Mesendoderm (in vitro differentiated cells): ENCODE measurements around the gene OR7G3. TPM values are rescaled to one million over a fixed set of nuclear protein-coding genes. Genes with fewer than 3 reads are reported as not detected.

ENCODE experiments used
- DNase-seq: peaks from one replicate; pipeline ENCODE4 v3.0.0; 2013
- H2AK5ac ChIP-seq: 2 replicates; pipeline ENCODE4 v1.6.1; 2013; ENCODE audit warnings: low read length, inconsistent platforms
- H2BK120ac ChIP-seq: 2 replicates; pipeline ENCODE4 v1.6.1; 2013; ENCODE audit warnings: low read depth, mild to moderate bottlenecking, low read length, moderate library complexity, mixed read lengths
- H2BK15ac ChIP-seq: replicated peaks from 2 replicates; pipeline ENCODE4 v1.6.1; 2013; ENCODE audit warnings: low read depth, mild to moderate bottlenecking, moderate library complexity
- H2BK5ac ChIP-seq: 2 replicates; pipeline ENCODE4 v1.6.1; 2013; ENCODE audit warnings: low read length, inconsistent platforms
- H3K18ac ChIP-seq: 2 replicates; pipeline ENCODE4 v1.6.1; 2013; ENCODE audit warnings: mild to moderate bottlenecking, low read length, mixed read lengths
- H3K23ac ChIP-seq: one replicate; pipeline ENCODE4 v1.6.1; 2013; ENCODE audit warnings: low read length
- H3K27ac ChIP-seq: 2 replicates; pipeline ENCODE4 v1.5.1; 2013; ENCODE audit warnings: low read depth, mild to moderate bottlenecking, inconsistent platforms, low read length, moderate library complexity
- H3K27me3 ChIP-seq: 2 replicates; pipeline ENCODE4 v1.6.1; 2013; ENCODE audit warnings: low read length, control low read depth, mild to moderate bottlenecking, inconsistent platforms; ENCODE audit not compliant: insufficient read depth, poor library complexity
- H3K36me3 ChIP-seq: 2 replicates; pipeline ENCODE4 v1.6.1; 2013; ENCODE audit warnings: low read length, inconsistent platforms; ENCODE audit not compliant: control insufficient read depth, insufficient read depth
- H3K4ac ChIP-seq: one replicate; pipeline ENCODE4 v1.6.1; 2013; ENCODE audit warnings: low read depth, mild to moderate bottlenecking, low read length, moderate library complexity
- H3K4me1 ChIP-seq: 2 replicates; pipeline ENCODE4 v1.6.1; 2013; ENCODE audit warnings: low read depth, low read length, inconsistent platforms; ENCODE audit not compliant: control insufficient read depth
- H3K4me2 ChIP-seq: 2 replicates; pipeline ENCODE4 v1.6.1; 2013; ENCODE audit warnings: low read length
- H3K4me3 ChIP-seq: 2 replicates; pipeline ENCODE4 v1.5.1; 2013; ENCODE audit warnings: mild to moderate bottlenecking, low read length
- H3K56ac ChIP-seq: one replicate; pipeline ENCODE4 v1.6.1; 2013; ENCODE audit warnings: low read length
- H3K79me1 ChIP-seq: 2 replicates; pipeline ENCODE4 v1.6.1; 2013; ENCODE audit warnings: low read length, inconsistent platforms
- H3K79me2 ChIP-seq: 2 replicates; pipeline ENCODE4 v1.6.1; 2013; ENCODE audit warnings: mild to moderate bottlenecking, low read length; ENCODE audit not compliant: control insufficient read depth, insufficient read depth
- H3K9ac ChIP-seq: 2 replicates; pipeline ENCODE4 v1.6.1; 2013; ENCODE audit warnings: low read length, inconsistent platforms
- H4K5ac ChIP-seq: one replicate; pipeline ENCODE4 v1.6.1; 2013; ENCODE audit warnings: low read length
- H4K8ac ChIP-seq: one replicate; pipeline ENCODE4 v1.6.1; 2013; ENCODE audit warnings: low read depth, mild to moderate bottlenecking, control low read depth, low read length, moderate library complexity
- WGBS: extraction: QIAGEN DNeasy Blood & Tissue Kit; methylation state at CpG from one replicate; pipeline ENCODE4 v1.1.7; 2013; ENCODE audit warnings: low lambda C conversion rate, missing lambda C conversion rate; ENCODE audit not compliant: insufficient coverage; ENCODE audit errors: extremely low coverage; 5-methylcytosine and 5-hydroxymethylcytosine counted together
- small RNA-seq: library from polyadenylated mRNA; stranded (forward); fragments of <200 nt; extraction: miRNeasy Mini kit (QIAGEN cat#:217004); gene quantifications from one replicate; pipeline ENCODE3, GENCODE V24; 2013; ENCODE audit not compliant: insufficient read depth

Gene OR7G3

DNA sequence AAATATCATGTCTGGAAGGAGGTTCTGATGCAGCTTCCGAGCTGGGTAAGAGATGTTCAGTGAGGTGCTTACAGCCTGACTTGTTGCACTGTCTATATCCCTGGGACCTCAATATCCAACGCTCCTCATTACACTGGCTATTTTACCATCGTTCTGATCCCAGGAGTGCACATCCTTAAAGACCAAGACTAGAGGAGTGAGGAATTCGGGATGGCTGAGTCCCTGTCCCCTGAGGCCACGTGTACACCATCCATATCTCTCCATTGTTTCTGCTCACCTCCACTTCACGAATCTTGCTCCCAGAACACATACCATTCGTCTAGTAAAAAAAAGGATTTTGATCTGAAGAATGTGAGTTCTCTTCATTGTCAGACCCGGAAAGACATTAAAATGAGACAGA is 19.4 kb downstream of the OR7G3 start, which contains the start of gene OR7G2:
Gene OR7G2, minus strand, starts transcription at position 101 of the 400 bp plus-strand sequence. CDS start 4,232 bp downstream, outside the sequence.
- H2BK5ac ChIP-seq, result no peak within 1 kb of the TSS
- no peak within 1 kb of the TSS for H3K4me3 ChIP-seq
- H3K79me1 ChIP-seq, result no peaks in the 10 kb centered on the region
- WGBS, result no CpG with 5 or more reads among the region's 8 CpGs
- DNase-seq, result no peak
- no peak within 1 kb of the TSS for H4K8ac ChIP-seq
- no peaks in the 10 kb centered on the region for H3K36me3 ChIP-seq
- no peak within 1 kb of the TSS for H4K5ac ChIP-seq
- no peak within 1 kb of the TSS for H3K18ac ChIP-seq
- no peaks in the 10 kb centered on the region for H3K79me2 ChIP-seq
- H2BK15ac ChIP-seq, result no peak within 1 kb of the TSS
- H3K27me3 ChIP-seq, result no peaks in the 10 kb centered on the region
- H3K4me1 ChIP-seq, result no peaks in the 10 kb centered on the region
- H3K56ac ChIP-seq, result no peak within 1 kb of the TSS
- H3K27ac ChIP-seq, result no peak within 1 kb of the TSS
- no peak within 1 kb of the TSS for H2AK5ac ChIP-seq
- no peak within 1 kb of the TSS for H3K4me2 ChIP-seq
- no peak within 1 kb of the TSS for H3K9ac ChIP-seq
- H3K4ac ChIP-seq, result no peak within 1 kb of the TSS
- H2BK120ac ChIP-seq, result no peak within 1 kb of the TSS
- no peak within 1 kb of the TSS for H3K23ac ChIP-seq

DNA sequence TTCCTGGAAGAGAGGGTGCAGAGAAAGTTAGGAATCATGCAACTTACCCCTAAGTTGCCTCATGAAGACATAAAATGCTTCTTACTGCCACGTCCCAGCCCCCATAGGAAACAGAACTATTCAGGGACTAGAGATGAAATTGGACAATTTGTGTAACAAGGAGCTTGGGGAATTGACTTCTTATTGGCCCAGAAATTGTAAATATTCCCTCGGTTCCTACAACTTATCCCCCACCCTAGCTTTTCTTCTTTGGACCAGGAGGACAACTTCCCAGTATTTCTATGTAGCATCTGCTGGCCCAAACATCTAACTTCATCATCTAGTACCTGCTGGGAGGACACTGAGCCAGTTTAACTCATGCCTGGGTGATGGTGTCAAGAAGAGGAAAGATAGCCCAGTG is 40.0 kb downstream of the OR7G3 start, which contains the start of gene OR1M1:
Gene OR1M1, plus strand, starts transcription at position 301 of the 400 bp plus-strand sequence. CDS start 6,184 bp downstream, outside the sequence.
- H3K79me1 ChIP-seq, result no peaks in the 10 kb centered on the region
- no peak within 1 kb of the TSS for H3K18ac ChIP-seq
- H2BK120ac ChIP-seq, result no peak within 1 kb of the TSS
- H3K4me1 ChIP-seq, result no peaks in the 10 kb centered on the region
- no peak within 1 kb of the TSS for H4K8ac ChIP-seq
- H2AK5ac ChIP-seq, result no peak within 1 kb of the TSS
- no peak within 1 kb of the TSS for H2BK5ac ChIP-seq
- no peak within 1 kb of the TSS for H3K4ac ChIP-seq
- H3K23ac ChIP-seq, result no peak within 1 kb of the TSS
- H3K9ac ChIP-seq, result no peak within 1 kb of the TSS
- no peaks in the 10 kb centered on the region for H3K36me3 ChIP-seq
- no peaks in the 10 kb centered on the region for H3K27me3 ChIP-seq
- no CpG with 5 or more reads among the region's 2 CpGs for WGBS
- H3K27ac ChIP-seq, result no peak within 1 kb of the TSS
- no peak within 1 kb of the TSS for H3K56ac ChIP-seq
- no peaks in the 10 kb centered on the region for H3K79me2 ChIP-seq
- no peak within 1 kb of the TSS for H4K5ac ChIP-seq
- no peak within 1 kb of the TSS for H3K4me2 ChIP-seq
- no peak within 1 kb of the TSS for H3K4me3 ChIP-seq
- no peak within 1 kb of the TSS for H2BK15ac ChIP-seq
- no peak for DNase-seq

DNA sequence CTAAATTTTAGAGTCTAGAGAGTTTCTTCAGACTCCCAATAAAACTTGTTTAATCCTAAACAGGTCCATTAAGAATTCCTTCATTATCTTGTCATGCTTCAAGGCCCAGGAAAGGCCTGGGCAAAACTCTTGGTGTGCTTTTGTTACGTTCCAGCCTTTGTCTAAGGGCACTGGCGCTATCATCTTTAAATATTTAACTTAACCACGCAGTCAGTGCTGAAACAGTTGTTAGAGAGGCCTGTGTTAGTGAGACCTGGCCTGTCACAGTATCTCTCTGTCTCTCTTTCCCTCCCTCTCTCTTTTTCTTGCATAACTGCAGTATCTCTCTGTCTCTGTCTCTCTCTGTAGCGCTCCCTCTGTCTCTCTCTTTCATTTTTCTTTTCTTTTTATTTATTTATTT is 48.1 kb downstream of the OR7G3 start:
- no peak overlapping the region for H4K8ac ChIP-seq
- no peak overlapping the region for H2BK15ac ChIP-seq
- H3K27ac ChIP-seq, result no peak overlapping the region
- H4K5ac ChIP-seq, result no peak overlapping the region
- H3K56ac ChIP-seq, result no peak overlapping the region
- WGBS, result no CpG with 5 or more reads among the region's 4 CpGs
- H3K4me2 ChIP-seq, result no peak overlapping the region
- H2BK120ac ChIP-seq, result no peak overlapping the region
- H3K23ac ChIP-seq, result no peak overlapping the region
- H2BK5ac ChIP-seq, result no peak overlapping the region
- no peak overlapping the region for H2AK5ac ChIP-seq
- DNase-seq, result no peak
- peaks cover 2% of the 10 kb centered on the region for H3K4me1 ChIP-seq
- no peaks in the 10 kb centered on the region for H3K79me2 ChIP-seq
- no peak overlapping the region for H3K18ac ChIP-seq
- H3K36me3 ChIP-seq, result no peaks in the 10 kb centered on the region
- no peak overlapping the region for H3K4ac ChIP-seq
- no peaks in the 10 kb centered on the region for H3K79me1 ChIP-seq
- no peak overlapping the region for H3K9ac ChIP-seq
- no peaks in the 10 kb centered on the region for H3K27me3 ChIP-seq
- H3K4me3 ChIP-seq, result no peak overlapping the region

DNA sequence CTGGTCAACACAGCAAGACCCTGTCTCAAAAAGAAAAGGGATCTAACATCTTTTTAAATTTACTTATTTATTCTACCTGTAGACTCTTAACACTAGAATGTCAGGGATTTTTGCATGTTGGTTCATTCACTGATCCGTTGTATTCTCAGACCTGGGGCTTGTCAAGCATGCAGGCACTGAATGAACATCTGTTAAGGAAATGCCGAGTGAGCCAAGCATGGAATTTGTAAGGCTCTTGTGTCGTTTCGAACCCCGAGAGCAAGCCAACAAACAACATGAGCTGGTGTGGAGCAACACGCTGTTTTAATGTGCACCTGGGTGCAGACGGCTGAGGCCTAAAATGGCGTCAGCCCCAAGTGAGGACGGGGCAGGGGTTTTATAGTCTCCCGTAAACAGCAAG is 49.8 kb downstream of the OR7G3 start:
- no peak overlapping the region for H3K4me3 ChIP-seq
- H2AK5ac ChIP-seq, result no peak overlapping the region
- no peaks in the 10 kb centered on the region for H3K36me3 ChIP-seq
- peaks cover 2% of the 10 kb centered on the region for H3K4me1 ChIP-seq
- no CpG with 5 or more reads among the region's 10 CpGs for WGBS
- H3K4ac ChIP-seq, result no peak overlapping the region
- no peak overlapping the region for H2BK5ac ChIP-seq
- no peaks in the 10 kb centered on the region for H3K79me1 ChIP-seq
- no peaks in the 10 kb centered on the region for H3K27me3 ChIP-seq
- H3K79me2 ChIP-seq, result no peaks in the 10 kb centered on the region
- H3K56ac ChIP-seq, result no peak overlapping the region
- H3K27ac ChIP-seq, result no peak overlapping the region
- H3K4me2 ChIP-seq, result no peak overlapping the region
- H3K18ac ChIP-seq, result no peak overlapping the region
- H4K5ac ChIP-seq, result no peak overlapping the region
- no peak overlapping the region for H2BK15ac ChIP-seq
- DNase-seq, result no peak
- H3K23ac ChIP-seq, result no peak overlapping the region
- H2BK120ac ChIP-seq, result no peak overlapping the region
- H4K8ac ChIP-seq, result no peak overlapping the region
- H3K9ac ChIP-seq, result no peak overlapping the region

Small RNAs within 50 kb of the gene (small RNA-seq; reads per million reads assigned to genes)
- not detected for gene OR1M4P
